ENCODE results near the gene SNX6.
"Not testable (repeated sequence)": the region's sequence is repeated elsewhere in the genome, so short reads cannot be mapped to it uniquely, and the experiment has no call there.

SNX6 gene

GRCh38 chr14:34521071-34521470, 108.9 kb downstream of the SNX6 start:
- DNase-seq (ENCODE audit: low spot score), result not testable (repeated sequence)

- DNase-seq (ENCODE audit: low spot score), result not testable (repeated sequence)
These were observed 109.5 kb downstream of the SNX6 start for GRCh38 chr14:34520304-34520970.
